ENCODE results near the gene EPB41. TPM values are rescaled to one million over a fixed set of nuclear protein-coding genes. Genes with fewer than 3 reads are reported as not detected.

EPB41 gene
- total RNA-seq, 4 donors from 2014 or later, result 16.7 to 30.8 (median 21.7) TPM

- TF ChIP-seq CTCF (IDR thresholded peaks at IDR 0.05) (peak in 1 of 4 experiments; percentile 14), EP300 (IDR thresholded peaks at IDR 0.05) (no peak), POLR2A (IDR thresholded peaks at IDR 0.05) (no peak), POLR2AphosphoS5 (IDR thresholded peaks at IDR 0.05) (peak; percentile 17)
- Histone ChIP-seq H3K27me3 (peaks cover 7% of the 10 kb centered on the region), H3K27ac (peak overlapping the region; percentile 89 to 99 (median 94)), H3K4me1 (peaks cover 0 to 60% (median 14%) of the 10 kb centered on the region in 3 donors), H3K4me3 (peak overlapping the region; percentile 45 to 61), H3K9me3 (no peaks in the 10 kb centered on the region), H3K36me3 (no peaks in the 10 kb centered on the region)
- WGBS, 2 donors (ENCODE audit: low coverage in 1 of 2), result no CpG with 5 or more reads among the region's 81 CpGs
- ATAC-seq, result peak; percentile 1
Measured at GRCh38 chr1:29121936-29122681, 207.7 kb downstream of the EPB41 start.

GRCh38 chr1:29122682-29123052, 208.3 kb downstream of the EPB41 start:
- TF ChIP-seq CTCF (IDR thresholded peaks at IDR 0.05), result peak in 1 of 4 experiments; percentile 1
- TF ChIP-seq EP300 (IDR thresholded peaks at IDR 0.05), result no peak
- peak; percentile 69 for TF ChIP-seq POLR2AphosphoS5 (IDR thresholded peaks at IDR 0.05)
- peak; percentile 60 to 73 for TF ChIP-seq POLR2A (IDR thresholded peaks at IDR 0.05)
- Histone ChIP-seq H3K36me3 (no peaks in the 10 kb centered on the region), H3K27me3 (peaks cover 7% of the 10 kb centered on the region), H3K9me3 (no peaks in the 10 kb centered on the region), H3K4me1 (peaks cover 0 to 60% (median 14%) of the 10 kb centered on the region in 3 donors), H3K4me3 (peak overlapping the region; percentile 45 to 61), H3K27ac (peak overlapping the region; percentile 89 to 99 (median 94))
- peak; percentile 73 for ATAC-seq
- WGBS, 2 donors (ENCODE audit: low coverage in 1 of 2), result no CpG with 5 or more reads among the region's 34 CpGs

GRCh38 chr1:29123053-29123886, 208.9 kb downstream of the EPB41 start:
- Histone ChIP-seq H3K27ac (peak overlapping the region; percentile 89 to 99 (median 94)), H3K4me1 (peaks cover 0 to 60% (median 14%) of the 10 kb centered on the region in 3 donors), H3K9me3 (no peaks in the 10 kb centered on the region), H3K27me3 (peaks cover 7% of the 10 kb centered on the region), H3K4me3 (peak overlapping the region; percentile 45 to 61), H3K36me3 (no peaks in the 10 kb centered on the region)
- ATAC-seq, result no peak
- WGBS, 2 donors (ENCODE audit: low coverage in 1 of 2), result 0% methylated on average over 1 of the region's 70 CpGs; no CpG with 5 or more reads in 1 of the 2 donors
- TF ChIP-seq EP300 (IDR thresholded peaks at IDR 0.05), result no peak
- no peak for TF ChIP-seq CTCF (IDR thresholded peaks at IDR 0.05)
- TF ChIP-seq POLR2AphosphoS5 (IDR thresholded peaks at IDR 0.05), result no peak
- TF ChIP-seq POLR2A (IDR thresholded peaks at IDR 0.05), result no peak

GRCh38 chr1:29123887-29124365, 209.6 kb downstream of the EPB41 start, which contains the start of gene TMEM200B:
Gene TMEM200B (minus strand): TSS chr1:29123903. CDS start chr1:29121828, 2,075 bp downstream.
- Histone ChIP-seq H3K36me3 (no peaks in the 10 kb centered on the region), H3K27ac (peak within 1 kb of the TSS; percentile 89 to 99 (median 94)), H3K4me3 (peak within 1 kb of the TSS; percentile 45 to 61), H3K9me3 (no peaks in the 10 kb centered on the region), H3K27me3 (peaks cover 7% of the 10 kb centered on the region), H3K4me1 (peaks cover 0 to 56% (median 14%) of the 10 kb centered on the region in 3 donors)
- no CpG with 5 or more reads among the region's 46 CpGs for WGBS, 2 donors (ENCODE audit: low coverage in 1 of 2)
- ATAC-seq, result peak; percentile 22
- no peak for TF ChIP-seq CTCF (IDR thresholded peaks at IDR 0.05)
- no peak for TF ChIP-seq POLR2A (IDR thresholded peaks at IDR 0.05)
- no peak for TF ChIP-seq EP300 (IDR thresholded peaks at IDR 0.05)
- TF ChIP-seq POLR2AphosphoS5 (IDR thresholded peaks at IDR 0.05), result no peak
